Measurements from ENCODE around the gene DEK.
"Not testable (repeated sequence)": the region's sequence is repeated elsewhere in the genome, so short reads cannot be mapped to it uniquely, and the experiment has no call there.

Gene DEK

DNA sequence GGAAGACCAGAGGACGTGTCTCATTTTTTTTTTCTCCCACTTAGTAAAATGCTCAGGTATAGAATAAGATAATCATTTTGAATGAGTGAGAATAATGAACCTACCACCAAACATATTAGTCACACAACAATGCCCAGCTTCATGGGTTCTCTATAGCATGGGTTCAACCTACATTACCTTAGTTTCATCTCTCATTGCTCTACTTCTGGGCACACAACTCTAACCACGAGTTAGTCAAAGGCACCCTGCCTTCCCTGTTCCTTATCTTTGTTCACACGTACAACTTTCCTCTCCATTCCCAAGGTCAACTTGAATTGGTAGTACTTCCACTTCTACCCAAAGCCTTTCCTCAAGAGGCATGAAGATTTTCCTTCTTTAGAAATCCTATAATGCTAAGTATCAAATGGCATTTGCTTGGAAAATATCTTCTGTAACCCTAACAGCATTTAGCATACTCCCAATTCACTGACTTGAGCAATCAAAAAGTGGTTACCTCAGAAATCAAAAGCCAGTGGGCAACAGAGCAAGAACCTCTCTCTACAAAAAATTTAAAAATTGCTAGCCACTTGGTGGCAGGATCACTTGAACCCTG is 20.9 kb downstream of the DEK start:
- no peak for DNase-seq (ENCODE audit: low read depth, low spot score)
- no peak overlapping the region for H3K4me3 ChIP-seq (ENCODE audit: low read length)

- H3K4me3 ChIP-seq (ENCODE audit: low read length): no peak overlapping the region
- DNase-seq (ENCODE audit: low read depth, low spot score): no peak
Measured at GRCh38 chr6:18242062-18242851, 22.1 kb downstream of the DEK start.

- H3K4me3 ChIP-seq (ENCODE audit: low read length): no peak overlapping the region
- peak; percentile 46 for DNase-seq (ENCODE audit: low read depth, low spot score)
Measured at GRCh38 chr6:18241208-18242038, 22.9 kb downstream of the DEK start.

- DNase-seq (ENCODE audit: low read depth, low spot score): no peak
- no peak overlapping the region for H3K4me3 ChIP-seq (ENCODE audit: low read length)
Measured at GRCh38 chr6:18240230-18240629, 24.1 kb downstream of the DEK start.

DNA sequence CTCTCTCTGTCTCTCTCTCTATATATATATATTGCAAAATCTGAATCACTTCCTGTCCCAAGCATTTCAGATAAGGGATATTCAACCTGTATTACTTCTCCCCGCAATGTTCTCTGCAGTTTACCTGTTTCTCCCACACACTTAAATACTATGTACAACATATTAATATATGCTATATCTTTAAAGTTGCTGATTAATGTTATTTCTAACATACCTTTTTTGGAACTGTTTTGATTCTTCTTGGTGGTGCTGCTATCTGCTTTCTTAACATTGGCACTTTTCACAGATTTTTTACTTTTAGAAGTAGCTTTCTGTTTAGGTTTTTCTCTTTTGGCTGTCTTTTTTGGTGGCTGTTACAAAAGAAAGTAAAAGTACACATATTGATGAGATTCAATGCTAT is 27.2 kb downstream of the DEK start:
- no peak for DNase-seq (ENCODE audit: low read depth, low spot score)
- H3K4me3 ChIP-seq (ENCODE audit: low read length): no peak overlapping the region

DNA sequence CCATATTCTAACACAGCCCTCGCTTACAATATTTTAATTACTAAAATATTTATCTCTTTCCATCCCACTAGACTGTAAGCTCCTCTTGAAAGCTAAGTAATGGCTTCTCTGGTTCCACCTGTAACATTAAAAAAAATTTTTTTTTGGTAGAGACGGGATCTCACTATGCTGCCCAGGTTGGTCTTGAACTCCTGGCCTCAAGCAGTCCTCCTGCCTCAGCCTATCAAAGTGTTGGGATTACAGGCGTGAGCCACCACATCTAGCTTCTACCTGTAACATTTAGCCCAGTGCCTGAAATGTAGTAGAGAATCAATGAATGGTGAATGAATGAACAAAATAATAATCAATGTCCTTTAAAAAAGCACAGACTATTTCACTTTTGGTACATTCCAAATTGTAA is 28.8 kb downstream of the DEK start:
- no peak overlapping the region for H3K4me3 ChIP-seq (ENCODE audit: low read length)
- no peak for DNase-seq (ENCODE audit: low read depth, low spot score)

DNA sequence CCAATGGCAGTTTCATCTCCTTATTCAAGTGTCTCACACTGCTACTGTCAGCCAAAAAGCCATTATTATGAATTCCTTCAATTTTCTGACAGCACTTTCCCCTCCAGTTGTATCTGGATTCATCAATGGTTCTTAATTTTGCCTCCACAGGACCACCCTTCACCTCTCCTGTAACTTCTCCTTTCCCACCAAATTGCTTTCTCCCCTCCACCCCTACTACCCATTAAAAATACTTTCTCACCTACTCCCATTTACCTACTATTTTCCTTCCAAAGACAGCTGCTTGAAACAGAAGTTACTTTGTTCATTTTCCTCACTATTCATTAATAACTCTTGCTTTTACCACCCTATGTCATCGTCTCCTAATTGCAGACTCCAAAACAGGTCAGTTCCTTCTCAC is 29.8 kb downstream of the DEK start:
- no peak overlapping the region for H3K4me3 ChIP-seq (ENCODE audit: low read length)
- DNase-seq (ENCODE audit: low read depth, low spot score): no peak

GRCh38 chr6:18233770-18234169 is 30.6 kb downstream of the DEK start:
- DNase-seq (ENCODE audit: low read depth, low spot score); H3K4me3 ChIP-seq (ENCODE audit: low read length): not testable (repeated sequence)

GRCh38 chr6:18231856-18232255 is 32.5 kb downstream of the DEK start:
- DNase-seq (ENCODE audit: low read depth, low spot score); H3K4me3 ChIP-seq (ENCODE audit: low read length): not testable (repeated sequence)

- DNase-seq (ENCODE audit: low read depth, low spot score); H3K4me3 ChIP-seq (ENCODE audit: low read length): not testable (repeated sequence)
Measured at GRCh38 chr6:18228590-18228989, 35.7 kb downstream of the DEK start.

- H3K4me3 ChIP-seq (ENCODE audit: low read length); DNase-seq (ENCODE audit: low read depth, low spot score): not testable (repeated sequence)
Measured at GRCh38 chr6:18227166-18227565, 37.2 kb downstream of the DEK start.

GRCh38 chr6:18226451-18227105 is 37.8 kb downstream of the DEK start:
- H3K4me3 ChIP-seq (ENCODE audit: low read length); DNase-seq (ENCODE audit: low read depth, low spot score): not testable (repeated sequence)

DNA sequence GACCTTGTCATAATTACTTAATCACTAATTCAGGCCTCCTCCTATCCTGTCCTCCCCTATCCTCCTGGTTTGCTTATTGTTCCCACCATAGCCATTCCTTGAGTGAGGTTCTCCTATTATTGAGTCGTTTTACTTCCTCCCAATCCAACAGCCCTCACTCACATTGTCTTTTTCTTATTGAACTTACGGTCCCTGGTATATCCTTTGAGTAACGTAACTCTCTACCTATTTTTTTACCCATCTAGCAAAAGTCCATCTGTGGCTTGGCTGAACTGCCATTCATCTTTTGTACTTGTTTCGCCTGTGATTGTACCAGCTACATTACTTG is 43.1 kb downstream of the DEK start:
- no peak overlapping the region for H3K4me3 ChIP-seq (ENCODE audit: low read length)
- no peak for DNase-seq (ENCODE audit: low read depth, low spot score)

GRCh38 chr6:18219591-18219990 is 44.7 kb downstream of the DEK start:
- H3K4me3 ChIP-seq (ENCODE audit: low read length): no peak overlapping the region
- no peak for DNase-seq (ENCODE audit: low read depth, low spot score)

- no peak overlapping the region for H3K4me3 ChIP-seq (ENCODE audit: low read length)
Measured at GRCh38 chr6:18218233-18218632, 46.1 kb downstream of the DEK start.

DNA sequence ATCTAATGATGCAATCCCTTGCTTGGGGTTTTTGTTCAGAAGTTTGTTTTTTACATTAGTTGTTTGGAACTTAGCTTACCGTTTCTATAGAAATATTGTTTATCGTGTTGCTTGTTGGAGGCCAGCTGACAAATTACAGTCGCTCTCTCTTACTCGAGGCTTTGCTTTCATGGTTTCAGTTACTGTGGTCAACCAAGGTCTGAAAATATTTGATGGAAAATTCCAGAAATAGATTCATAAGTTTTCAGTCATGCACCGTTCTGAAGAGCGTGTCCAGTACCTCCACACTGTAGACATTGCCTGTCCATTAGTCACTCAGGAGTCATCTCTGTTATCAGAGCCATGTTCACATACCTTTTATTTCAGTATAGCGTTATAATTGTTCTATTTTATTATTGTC is 47.9 kb downstream of the DEK start:
- no peak overlapping the region for H3K4me3 ChIP-seq (ENCODE audit: low read length)
- no peak for DNase-seq (ENCODE audit: low read depth, low spot score)

More at GRCh38 chr6:18218233-18218632, 46.1 kb downstream of the DEK start:
- DNase-seq (ENCODE audit: low read depth, low spot score): no peak

GRCh38 chr6:18215436-18215835 is 48.9 kb downstream of the DEK start:
- H3K4me3 ChIP-seq (ENCODE audit: low read length): no peak overlapping the region
- DNase-seq (ENCODE audit: low read depth, low spot score): no peak

GRCh38 chr6:18214003-18214402 is 50.3 kb downstream of the DEK start:
- no peak overlapping the region for H3K4me3 ChIP-seq (ENCODE audit: low read length)
- DNase-seq (ENCODE audit: low read depth, low spot score): no peak

GRCh38 chr6:18213439-18213838 is 50.9 kb downstream of the DEK start:
- peak; percentile 23 for DNase-seq (ENCODE audit: low read depth, low spot score)
- no peak overlapping the region for H3K4me3 ChIP-seq (ENCODE audit: low read length)

- H3K4me3 ChIP-seq (ENCODE audit: low read length): no peak overlapping the region
- DNase-seq (ENCODE audit: low read depth, low spot score): no peak
Measured at GRCh38 chr6:18212231-18212630, 52.1 kb downstream of the DEK start.

Measured in Jurkat, Clone E6-1 (cell line).